Gastrocnemius medialis (tissue), 4 donors: ENCODE results near the gene ARMC8.

Experiments used
- POLR2A ChIP-seq, 2 donors: fragments of 450-650 bp; IDR thresholded peaks; one replicate each; pipeline ENCODE4 v1.6.1; 2017; ENCODE audit warnings: antibody characterized with exemption in 2 of 2, mild to moderate bottlenecking in 2 of 2, moderate library complexity in 2 of 2
- TF ChIP-seq, protein P1 (sequence below), 5 experiments: fragments of 450-650 bp in 3 of 5; fragments of 200-600 bp in 2 of 5; sonication (generic) in 2 of 5; IDR thresholded peaks in 4 of 5; conservative IDR thresholded peaks in 1 of 5; 1 replicate in 4 of 5; 2 replicates in 1 of 5; pipeline ENCODE4 v1.5.1; 2016 to 2019; ENCODE audit warnings: antibody characterized with exemption in 5 of 5, mild to moderate bottlenecking in 3 of 5, moderate library complexity in 3 of 5

DNA sequence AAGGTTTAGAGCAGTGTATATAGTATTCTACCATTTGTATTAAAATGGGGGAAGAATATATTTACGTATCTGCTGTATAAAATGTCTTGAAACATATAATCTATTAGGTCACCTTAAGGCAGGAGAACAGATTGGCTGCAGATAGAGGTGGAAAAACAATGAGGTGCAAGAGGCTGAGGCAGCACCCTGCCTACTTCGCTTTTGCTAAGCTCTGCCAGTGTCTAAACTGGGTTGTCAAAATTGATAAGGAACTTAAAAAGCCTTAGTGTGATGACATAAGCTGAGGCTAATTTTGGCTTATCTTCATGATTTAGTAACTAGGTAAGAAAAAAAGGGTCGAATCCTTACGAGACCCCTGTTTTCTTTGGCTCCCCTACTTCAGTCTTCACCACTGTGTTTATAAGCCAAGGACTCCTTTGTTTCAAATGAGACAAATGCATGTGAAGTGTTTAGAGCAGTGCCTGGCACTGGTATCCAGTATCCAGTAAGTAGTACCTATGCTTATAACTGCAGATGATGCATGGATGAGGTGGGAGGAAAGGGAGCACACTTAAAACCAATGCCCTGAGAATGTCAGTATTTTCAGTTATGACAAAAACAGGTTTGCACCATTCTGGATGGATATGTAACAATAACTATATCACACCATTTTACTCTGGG is 45.7 kb downstream of the ARMC8 start:
- TF ChIP-seq POLR2A (IDR thresholded peaks at IDR 0.05) = no peak
- TF ChIP-seq, protein P1, sequence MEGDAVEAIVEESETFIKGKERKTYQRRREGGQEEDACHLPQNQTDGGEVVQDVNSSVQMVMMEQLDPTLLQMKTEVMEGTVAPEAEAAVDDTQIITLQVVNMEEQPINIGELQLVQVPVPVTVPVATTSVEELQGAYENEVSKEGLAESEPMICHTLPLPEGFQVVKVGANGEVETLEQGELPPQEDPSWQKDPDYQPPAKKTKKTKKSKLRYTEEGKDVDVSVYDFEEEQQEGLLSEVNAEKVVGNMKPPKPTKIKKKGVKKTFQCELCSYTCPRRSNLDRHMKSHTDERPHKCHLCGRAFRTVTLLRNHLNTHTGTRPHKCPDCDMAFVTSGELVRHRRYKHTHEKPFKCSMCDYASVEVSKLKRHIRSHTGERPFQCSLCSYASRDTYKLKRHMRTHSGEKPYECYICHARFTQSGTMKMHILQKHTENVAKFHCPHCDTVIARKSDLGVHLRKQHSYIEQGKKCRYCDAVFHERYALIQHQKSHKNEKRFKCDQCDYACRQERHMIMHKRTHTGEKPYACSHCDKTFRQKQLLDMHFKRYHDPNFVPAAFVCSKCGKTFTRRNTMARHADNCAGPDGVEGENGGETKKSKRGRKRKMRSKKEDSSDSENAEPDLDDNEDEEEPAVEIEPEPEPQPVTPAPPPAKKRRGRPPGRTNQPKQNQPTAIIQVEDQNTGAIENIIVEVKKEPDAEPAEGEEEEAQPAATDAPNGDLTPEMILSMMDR (IDR thresholded peaks at IDR 0.05 in 4 of 5, conservative IDR thresholded peaks at IDR 0.05 in 1 of 5) = no peak
